NCI-H345 treated with DMSO at 0.1 percent for 48 hours (cell line): Measurements from ENCODE around the gene SYT2.

Experiments
- DNase-seq: peaks from one replicate; lab custom pipeline; 2025; ENCODE audit not compliant: unreplicated experiment; lab: John Stamatoyannopoulos, UW

The SYT2 gene

DNA sequence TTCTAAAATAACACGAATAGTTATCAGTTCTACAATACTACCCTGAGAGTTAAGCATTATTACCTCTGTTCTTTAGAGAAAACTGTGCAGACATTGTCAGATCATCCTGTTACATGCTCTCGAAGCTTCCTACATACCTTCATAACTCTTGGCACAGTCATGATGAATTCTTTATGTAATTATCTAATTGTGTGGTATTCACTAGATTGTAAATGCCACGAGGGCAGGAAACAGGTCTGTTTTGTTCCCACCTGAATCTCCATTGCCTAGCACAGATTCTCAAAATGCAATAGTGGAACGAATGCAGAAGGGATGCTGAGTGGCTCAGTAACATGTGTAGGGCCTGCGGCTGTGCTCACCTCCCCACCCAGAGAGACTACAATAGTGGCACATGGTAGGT lies 3.4 kb downstream of the SYT2 start:
- DNase-seq, result no peak

DNA sequence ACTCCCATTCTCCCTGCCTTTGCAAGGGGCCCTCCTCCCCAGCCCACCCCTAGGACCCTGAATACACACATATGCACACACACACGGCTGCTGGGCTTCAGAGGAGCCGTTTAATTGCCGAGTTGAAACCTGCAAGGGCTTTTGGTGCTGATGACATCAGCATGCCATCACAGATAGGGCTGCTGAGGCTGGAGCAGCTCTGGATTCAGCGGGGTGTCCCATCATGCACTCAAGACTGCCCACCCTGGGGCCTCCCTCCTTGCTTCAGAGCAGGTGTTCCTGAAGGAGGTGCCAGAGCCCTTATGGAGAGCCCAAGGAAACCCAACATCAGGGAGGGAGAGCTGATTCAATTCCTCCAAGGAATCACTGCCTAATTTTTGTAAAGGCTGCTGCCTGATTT lies 5.7 kb downstream of the SYT2 start:
- DNase-seq, result no peak

DNA sequence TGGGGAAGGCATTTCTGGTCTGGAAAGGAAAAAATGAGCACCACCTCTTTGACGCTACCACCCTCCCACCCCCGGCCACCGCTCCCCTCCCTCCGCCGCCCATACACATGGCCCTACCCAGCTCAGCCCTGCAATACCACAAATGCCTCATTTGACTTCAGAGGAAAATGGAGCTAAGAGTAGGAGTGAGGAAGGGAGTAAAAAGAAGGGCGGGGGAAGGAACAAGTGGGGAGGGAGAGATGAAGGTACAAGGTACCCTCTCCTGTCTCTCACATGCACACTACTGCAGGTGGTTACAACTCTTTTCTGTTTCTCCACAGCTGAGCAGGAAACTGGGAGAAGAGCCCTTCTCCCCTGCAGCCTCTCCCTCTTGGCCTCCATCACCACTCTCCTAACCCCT lies 7.1 kb downstream of the SYT2 start:
- DNase-seq, result no peak

DNA sequence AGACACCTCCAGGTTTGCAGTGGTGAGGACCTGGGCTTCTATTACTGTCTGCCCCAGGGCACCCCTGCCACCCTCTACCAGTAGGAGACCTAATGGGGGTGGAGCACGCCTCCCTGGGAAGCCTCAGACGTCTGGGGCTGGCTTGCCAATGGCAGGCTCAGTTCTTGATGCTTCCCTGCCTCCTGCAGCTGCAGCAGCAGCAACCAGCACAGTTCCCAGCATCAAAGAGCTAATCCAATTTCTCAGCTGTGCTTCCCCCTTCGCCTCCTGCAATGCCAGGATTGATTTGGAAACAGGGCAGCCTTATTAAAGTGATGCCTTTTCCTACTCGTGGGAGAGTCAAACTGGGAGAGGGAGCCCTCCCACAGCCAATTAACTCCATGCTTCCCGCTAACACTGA lies 8.2 kb downstream of the SYT2 start:
- no peak for DNase-seq

DNA sequence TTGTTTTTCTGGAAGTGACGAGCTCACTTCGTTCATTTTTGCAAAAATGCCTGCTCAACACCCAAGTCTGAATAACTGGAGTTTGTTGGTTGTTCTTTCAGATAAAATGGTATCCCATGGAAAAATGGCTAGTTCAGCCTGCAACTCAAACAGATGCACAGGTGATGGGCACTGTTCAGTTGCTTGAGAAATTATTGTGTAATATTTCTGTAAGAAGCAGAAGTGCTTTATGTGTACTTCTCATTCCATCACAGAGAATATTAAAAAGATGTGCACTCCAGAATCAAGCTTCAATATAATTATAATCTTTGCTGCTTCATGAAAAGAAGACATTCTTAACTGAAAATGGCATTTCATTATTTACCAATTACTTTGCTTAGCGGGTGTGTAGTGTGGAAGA lies 9.1 kb downstream of the SYT2 start:
- DNase-seq, result no peak

DNA sequence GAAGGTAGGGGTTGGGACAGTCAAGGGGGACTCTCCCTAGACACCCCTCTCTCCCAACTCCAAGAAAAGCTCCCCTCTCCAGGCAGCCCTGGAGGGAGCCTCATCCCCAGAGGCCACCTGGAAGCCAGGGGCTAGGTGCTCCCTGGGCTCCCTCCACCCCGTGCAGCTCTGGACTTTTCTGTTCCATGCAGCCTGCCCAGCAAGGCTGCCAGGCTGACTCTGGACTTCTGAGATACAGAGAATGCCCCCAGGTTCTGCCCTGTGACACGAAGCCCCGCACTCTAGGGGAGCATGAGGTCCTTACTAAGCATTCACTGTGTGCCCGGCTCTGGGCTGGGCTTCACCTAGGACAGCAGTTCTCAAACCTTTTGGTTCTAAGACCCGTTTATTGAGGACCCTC lies 10.2 kb downstream of the SYT2 start:
- DNase-seq, result no peak

DNA sequence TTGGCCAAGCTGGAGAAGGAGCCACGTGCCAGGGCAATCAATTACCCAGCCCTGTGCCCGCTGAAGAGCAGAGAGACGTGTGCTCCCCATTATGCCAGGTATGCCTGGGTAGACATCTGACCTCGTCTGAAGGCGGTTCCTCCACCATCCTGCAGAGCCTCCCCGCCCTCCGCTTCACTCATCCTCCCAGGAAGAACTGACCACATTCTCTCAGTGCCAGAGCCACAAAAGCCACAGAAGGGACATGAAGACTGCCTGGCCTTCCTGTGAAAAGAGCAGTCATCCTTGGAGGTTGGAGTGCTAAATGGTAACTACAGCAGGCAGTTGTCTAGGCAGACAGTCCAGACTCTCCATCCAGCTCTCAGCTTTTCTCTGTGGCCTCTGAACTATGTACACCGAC lies 12.0 kb downstream of the SYT2 start:
- DNase-seq, result no peak

DNA sequence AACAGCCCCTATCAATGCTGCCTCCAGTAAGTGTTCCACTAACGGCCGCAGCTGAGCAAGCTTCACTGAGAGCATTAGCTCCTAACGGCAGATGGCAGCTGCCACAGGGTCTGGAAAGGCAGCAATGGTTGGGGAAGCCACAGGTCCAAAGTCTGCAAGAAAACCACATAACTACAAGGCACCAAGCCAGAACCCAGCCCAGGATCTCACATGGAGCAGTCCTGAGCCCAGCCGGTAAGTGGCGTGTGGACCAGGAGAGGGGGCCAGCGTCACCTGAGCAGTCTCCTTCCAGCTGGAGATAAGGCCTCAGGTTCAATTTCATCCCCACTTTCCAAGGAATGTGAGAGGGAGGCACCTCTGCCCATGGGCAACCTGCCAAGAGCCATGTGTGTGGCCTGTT lies 13.2 kb downstream of the SYT2 start:
- no peak for DNase-seq

DNA sequence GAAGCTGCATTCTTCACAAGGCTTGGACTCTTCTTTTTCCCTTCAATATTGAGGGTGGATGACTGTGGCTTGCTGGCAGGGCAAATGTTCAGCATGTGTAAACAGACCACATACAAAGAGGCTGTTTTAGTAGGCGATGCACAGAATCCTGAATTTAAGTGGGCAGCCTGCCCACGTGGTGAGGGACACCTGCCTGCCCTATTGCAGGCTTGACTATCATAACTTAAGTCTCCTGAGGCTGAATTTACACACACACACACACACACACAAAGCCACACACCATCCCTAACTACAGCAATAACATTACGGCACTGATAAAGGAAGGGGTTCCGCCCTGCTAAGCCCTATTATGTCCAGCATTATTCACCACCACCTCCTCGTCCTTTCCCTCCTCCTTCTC lies 15.9 kb downstream of the SYT2 start:
- peak; percentile 27 for DNase-seq

DNA sequence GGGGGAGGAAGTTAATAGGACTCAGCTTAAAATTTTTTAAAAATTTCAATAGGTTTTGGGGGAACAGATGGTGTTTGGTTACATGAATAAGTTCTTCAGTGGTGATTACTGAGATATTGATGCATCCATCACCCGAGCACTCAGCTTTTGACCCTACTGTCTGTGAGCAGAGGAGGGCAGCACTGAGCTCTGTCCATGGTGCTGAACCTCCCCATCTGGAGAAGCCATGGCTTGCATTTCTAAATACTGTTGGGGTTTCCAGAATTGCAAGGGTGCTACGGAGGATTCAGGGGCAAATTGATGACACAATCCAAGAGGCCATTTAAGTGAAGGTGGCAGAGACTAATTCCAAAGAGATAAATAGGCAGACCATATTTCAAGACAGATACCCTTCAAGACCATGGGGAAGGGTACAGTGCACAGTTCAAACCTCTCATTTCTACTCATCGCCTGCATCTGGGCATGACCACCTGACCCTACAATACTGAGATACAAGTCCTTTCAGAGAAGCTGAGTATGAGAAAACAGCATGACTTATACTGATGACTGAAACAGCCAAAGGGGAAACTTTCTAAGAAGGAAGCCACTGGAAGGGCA lies 17.2 kb downstream of the SYT2 start:
- no peak for DNase-seq

DNA sequence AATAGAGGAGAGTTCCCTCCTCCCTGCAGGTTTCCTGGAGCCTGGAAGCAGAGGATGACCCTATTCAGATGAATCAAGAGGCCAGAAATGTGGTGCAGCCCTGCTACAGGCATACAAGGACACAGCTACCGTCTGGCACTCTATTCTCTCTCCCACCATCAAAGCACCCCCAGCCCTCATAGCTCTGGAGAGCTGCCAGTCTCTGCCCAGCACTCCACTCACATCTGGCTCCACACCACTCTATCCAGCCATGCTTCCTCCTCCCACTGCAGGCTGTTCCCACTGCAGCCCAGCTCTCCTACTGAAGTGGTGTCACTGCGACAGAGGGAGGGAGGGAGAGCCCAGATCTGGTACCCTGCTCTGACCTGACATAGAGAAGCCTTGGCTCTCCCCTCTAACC lies 18.4 kb downstream of the SYT2 start:
- DNase-seq, result no peak

DNA sequence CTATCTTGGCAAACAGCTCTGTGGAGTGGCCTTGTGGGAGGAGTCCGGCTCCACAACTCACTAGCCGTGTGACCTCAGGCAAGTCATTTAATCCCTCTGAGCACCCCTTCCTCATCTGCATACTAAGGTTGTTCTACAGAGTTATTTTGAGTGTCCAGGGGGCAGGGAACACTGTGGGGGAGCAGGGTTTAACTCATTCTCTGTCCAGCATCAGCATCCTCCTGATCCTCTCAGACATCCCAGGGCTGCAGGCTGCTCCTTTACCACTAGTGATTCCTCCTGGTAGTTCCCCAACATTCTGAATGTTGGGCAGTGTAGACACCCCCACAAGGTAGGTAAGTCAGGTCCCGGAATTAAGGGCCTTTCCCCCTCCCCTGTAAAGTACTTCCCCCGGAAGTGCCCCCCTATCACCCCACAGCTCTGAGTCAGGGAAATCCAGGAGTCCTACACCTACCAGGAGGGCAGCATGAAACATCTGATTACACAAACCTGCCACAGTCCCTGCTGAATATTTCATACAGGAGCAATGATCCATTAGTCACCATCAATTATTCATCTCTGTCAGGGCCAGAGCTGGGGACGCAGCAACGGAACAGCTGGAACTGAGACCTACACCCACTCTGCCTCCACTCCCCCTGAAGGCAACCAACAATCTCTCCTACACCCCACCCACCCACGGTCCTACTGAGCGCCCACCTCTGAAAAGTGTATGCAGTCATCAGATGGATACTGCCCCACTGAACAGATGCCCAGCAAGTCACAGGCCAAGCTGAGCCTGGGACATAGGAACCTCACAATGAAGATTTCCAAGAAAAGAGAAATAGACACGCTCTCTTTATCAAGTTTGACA lies 20.5 kb downstream of the SYT2 start:
- no peak for DNase-seq

DNA sequence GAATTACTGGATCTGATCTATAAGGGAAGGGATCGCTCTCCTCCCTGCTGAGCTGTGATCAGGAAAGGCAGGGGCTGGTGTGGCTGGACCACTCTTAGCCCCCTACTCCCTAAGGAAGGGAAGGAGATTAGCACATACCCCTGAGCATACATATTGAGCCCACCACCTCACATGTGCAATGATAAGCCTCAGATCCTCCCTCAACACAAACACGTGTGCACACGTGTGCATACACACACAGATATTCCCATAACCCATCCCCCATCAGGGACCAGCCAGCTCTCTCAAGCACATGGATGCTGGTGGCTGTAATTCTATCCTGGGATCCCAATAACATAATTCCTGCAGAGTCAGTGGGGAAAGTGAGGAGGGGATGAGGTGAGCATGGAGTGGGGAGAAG lies 21.2 kb downstream of the SYT2 start:
- DNase-seq, result no peak

DNA sequence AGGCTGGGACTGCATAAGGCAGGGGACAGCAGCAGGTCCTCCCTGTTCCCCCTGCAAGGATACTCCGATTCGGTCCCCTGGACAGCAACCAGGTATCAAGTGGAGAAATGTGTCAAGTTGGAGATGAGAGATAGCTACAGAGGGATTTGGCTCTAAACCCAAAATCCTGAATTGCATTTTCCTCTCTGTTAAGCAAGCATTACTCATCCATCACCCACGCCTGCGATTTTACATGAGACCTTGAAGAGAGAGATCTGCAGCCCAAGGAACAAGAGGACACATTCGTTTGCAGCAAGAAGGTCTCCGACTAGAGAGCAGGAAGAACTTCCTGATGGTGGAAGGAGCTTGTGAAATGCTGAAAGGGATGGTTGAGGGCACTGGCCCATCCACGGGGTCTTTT lies 21.9 kb downstream of the SYT2 start:
- DNase-seq, result no peak

DNA sequence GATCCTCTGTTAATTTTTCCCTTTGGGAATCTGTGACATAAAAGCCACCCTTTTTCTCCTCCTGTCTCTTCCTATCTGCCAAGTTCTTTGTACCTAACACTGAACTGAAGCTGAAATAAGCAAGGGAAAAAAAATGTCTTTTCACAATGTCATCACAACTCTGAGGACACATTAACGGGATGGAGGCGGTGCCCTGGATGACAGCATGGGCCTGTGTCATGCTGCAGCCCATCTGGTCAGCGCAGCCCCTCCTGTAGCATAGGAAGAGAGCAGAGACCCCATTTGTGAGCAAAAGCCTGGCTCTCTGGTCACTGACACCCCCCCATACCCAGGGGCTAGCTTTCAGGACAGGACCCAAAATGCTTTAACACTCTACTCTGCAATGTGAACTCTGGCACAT lies 22.5 kb downstream of the SYT2 start:
- DNase-seq, result no peak

DNA sequence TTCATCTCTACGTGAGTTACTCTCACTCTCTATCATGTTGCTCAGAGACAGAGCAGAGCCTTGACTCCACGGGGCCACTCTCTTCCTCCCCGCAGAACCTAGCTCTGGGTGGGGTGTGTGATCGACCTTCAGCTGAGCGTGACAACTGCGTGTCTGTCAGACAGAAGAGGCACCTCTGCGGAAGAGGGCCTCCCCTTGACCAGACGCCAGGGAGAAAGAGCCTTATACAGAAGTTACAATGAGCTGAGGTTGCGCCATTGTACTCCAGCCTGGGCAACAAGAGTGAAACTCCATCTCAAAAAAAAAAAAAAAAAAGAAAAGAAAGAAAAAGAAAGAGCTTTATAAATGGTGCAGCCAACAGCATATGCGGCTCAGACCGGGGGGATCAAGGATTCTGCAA lies 22.9 kb downstream of the SYT2 start:
- no peak for DNase-seq

DNA sequence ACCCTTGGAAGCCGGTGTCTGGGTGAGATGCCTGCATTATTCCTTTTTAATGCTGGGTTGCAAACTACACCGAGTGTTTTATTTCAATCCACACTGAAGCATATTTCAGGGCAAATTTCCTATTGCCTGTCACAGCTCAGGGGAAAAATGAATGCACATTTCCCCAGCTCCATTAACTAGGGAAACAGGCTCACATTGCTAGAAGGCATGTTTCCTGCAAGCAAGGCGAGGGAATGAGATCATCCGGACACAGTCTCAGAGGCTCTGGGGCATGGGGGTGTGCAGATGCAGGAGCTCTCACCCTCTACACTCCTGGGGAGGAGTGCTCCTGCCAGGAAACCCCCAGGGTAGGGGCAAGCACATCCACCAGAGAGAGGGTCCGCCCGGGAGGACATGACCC lies 24.6 kb downstream of the SYT2 start:
- no peak for DNase-seq

DNA sequence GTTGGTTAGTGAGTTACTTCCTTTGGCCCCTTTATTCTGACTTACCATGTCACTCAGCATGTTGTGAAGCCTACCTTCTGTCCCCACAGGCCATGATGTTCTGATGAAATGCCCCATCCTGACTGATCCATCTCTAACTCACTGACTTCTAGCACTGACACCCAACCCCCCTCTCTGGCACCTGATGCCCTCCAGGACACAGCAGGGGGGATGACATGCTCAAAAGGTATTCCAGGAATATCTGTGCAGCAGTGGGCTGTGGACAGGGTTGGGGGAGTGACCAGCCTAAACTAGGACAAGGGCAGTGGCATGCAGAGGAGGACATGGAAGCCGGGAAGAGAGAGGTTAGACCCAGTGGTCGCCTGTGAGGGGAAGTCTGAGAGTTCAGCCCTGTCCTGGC lies 25.5 kb downstream of the SYT2 start:
- no peak for DNase-seq

DNA sequence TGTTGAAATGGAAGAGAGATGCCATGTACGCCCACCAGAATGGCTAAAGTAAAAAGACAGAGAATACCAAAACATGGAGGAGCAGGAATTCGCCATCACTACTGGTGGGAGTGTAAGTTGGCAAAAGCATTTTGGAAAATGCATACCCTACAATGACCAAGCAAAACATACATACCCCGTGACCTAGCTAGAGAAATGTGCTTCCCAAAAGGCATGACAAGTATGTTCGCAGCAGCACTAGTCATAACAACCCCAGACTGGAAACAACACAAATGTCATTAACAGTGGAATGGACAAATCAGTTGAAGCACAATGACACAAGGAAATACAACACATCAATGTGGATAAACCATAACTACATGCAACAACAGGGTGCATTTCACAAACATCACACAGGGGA lies 27.2 kb downstream of the SYT2 start:
- no peak for DNase-seq

DNA sequence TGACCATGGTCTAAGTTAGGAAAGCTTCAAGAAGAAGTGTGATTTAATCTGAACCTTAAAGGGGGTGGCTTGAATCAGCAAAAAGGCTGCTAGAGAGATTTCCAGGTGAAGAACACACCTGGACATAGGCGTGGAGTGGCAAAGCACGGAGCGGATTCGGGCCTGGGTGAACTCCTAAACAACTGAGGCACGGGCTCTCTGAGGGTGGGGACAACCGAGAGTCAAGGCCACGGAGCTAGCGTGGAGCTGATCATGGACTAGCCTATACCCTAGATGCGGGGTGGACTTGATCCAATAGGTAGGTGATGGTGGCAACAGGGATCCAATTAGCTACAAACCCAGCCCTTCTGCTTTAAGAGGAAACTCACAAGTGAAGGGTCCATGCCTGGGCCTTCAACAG lies 27.8 kb downstream of the SYT2 start:
- no peak for DNase-seq

DNA sequence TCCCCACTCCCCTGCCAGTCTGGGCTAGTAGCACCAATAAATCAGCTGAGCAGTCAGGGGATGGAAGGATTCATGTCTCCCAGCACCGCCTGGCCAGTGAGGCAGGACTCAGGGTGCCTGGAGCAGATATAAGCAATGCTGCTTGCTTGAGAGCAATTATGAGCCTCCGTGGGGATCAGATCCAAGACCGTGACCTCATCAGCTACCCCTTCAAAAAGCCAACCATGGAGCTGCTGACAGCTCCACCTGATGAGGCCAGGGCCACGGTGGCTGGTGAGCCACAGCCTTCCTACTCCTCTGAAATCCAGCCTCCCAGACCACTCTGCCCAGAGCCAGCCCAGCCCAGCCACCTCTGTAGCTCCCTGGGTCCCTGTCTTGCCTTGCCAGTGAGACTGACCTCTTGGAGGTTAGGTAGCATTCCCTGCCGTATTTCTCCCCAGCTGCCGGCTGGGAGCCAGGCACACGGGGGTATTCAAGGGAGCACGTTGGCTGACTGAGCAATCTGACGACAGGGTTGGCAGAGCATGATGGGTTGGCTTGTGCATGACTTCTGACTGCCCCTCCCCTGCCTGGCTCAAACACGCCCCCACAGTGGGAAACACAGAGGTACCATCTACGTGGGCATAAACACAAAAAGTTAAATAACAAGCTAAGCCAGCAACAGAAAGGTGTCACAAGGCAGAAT lies 28.4 kb downstream of the SYT2 start:
- no peak for DNase-seq

DNA sequence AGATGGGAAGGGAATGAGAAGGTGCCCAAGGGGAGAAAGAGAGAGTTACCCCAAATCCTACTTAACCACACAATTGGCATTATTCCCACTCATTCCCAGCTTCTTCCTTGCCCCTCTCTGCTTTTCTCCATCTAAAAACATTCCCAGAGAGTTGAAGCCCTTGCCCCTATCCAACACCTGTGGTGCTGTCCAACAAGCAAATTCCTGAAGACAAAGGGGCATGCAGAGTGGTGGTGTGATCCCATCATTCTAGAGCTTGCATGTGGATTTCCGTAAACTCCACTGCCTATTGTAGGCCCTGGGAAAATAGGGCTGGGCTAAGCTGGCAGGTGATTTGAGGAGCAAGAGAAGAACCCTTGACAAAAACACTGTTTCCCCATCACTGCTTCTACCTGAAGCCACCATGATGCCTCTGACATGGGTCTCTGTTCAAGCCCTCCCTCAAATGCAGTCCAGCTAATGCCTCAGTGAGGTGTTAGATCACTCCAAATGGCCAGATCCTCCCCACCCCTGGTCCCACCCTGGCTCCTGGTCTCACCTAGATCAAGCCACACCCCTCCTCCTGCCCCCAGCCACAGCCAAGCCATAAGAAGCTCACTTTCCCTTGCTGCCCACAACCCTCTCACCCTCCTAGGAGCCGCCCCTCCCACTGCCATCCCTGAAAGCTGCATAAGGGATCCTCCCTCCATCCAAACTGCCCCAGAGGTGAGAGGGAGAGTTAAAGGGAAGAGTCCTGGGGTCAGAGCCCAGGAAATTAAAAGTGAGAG lies 29.5 kb downstream of the SYT2 start:
- no peak for DNase-seq
